ENCODE results near the gene TMPRSS15.

Gene TMPRSS15

DNA sequence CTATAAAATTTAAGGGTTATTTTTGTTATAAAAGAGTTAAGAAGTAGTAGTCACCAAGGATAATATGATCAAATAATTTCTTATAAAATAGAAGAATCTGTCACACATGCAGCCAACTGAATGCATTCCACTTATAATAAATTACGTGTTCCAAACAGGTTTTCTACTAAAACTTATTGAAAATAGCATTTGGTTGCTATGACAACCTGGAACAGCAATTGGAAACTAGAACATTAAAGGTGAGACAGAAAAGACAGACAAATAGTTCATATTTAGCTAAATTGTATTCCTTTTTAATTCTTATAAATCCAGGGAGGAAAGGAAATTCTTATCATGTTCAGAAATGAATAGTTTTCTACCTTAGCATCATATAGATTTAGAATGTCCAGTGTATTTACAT, 168.0 kb downstream of the TMPRSS15 start:
- no peak for DNase-seq

DNA sequence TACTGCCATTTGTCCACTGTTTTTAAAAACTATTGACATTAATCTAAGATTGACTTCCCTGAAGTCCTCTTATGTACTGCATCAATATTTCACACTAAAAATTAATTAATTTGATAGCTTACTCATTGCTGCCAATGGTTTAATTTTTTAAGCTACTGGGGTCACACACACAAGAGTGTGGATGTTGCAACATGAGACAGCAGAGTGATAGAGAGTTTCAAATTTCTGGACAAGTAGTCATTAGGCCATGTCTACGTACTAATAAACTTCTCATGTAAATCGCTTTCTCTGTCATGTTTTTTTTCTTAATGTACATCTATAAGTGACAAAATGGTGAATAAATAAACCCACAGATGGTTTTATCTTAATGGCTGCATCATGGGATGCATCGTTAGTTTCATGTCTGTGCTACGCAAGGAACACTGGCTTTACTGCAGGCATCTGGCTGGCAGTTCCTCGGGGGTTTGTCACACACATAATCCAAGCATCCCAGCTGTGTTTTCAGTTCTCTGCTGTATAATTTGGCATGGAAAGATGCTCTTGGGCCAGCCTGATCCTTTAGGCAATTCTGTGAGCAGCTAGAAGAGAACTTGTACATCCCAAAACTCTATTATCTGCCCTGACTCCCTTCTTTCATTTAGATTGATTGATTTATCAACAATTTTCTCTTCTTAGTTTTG, 175.4 kb downstream of the TMPRSS15 start:
- DNase-seq: no peak

DNA sequence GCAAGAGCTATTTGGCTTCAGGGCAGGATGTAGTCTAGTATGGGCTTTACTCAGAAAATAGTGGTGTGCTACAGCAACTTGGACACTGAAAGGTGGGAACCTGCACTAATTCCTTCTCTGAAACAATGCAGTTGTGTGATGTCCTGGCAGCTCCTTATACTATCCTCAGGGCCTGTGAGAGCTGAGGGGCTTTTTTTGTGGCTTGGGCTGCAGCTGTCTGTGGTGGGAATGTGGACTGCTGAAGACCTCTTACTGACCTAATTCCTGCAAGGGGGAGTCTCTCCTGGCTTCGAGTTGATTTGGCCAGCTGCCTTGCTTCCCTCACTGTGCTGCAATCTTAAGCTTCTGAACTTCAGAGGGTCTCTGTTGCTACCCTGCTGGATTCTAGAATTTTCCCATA, 181.2 kb downstream of the TMPRSS15 start:
- DNase-seq: no peak

DNA sequence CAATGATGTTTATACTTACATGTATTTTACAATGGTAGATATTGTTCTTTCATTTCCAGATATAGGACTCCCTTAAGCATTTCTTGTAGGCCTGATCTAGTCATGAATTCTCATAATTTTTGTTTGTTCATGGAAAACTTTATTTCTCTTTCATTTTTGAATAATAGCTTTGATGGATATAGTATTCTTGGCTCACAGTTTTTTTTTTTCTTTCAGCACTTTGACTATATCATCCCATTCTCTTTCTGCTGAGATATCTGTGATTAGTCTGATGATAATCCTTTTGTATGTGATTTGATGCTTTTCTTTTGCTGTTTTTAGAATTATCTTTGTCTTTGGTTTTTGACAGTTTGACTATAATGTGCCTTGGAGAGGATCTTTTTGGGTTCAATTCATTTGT, 183.1 kb downstream of the TMPRSS15 start:
- no peak for DNase-seq
